HG03095 (cell line): ENCODE results near the gene EIF1AY.
"Not testable (repeated sequence)": the region's sequence is repeated elsewhere in the genome, so short reads cannot be mapped to it uniquely, and the experiment has no call there.

Source experiments
- ATAC-seq: cut with Tn5 transposase; IDR thresholded peaks from one replicate; pipeline ENCODE4 v1.9.1; 2021; ENCODE audit warnings: moderate library complexity; ENCODE audit not compliant: unreplicated experiment

EIF1AY gene

DNA sequence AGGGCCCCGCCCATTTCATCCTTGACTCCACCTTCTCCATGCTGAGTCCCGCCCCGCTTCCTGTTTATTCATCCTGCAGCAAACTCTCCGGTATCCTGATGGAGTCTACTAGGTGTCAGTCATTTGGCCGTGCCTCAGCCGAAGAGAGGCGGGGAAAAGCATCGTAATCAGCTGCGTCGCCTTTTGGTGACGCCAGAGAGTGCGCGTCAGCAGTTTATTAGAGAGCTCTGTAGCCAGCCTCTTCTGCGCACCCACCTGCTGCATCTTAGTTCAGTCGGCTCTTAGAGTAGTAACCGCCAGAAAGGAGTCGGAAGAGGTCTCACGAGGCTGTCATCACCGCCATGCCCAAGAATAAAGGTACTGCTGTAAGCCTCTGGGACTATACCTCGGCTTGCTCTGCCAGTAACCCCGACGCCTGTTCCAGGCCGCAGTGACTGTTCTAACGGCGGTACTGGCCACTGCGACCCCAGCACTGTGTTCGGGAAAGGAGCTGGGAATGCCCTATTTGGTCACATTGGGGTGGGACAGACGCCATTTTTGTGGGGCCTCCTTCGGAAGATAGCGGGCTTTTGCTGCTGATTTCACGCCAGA is at the start of gene EIF1AY:
Gene EIF1AY (plus strand): TSS at position 246 of the 591 bp plus-strand sequence. CDS start 96 bp downstream, at position 342.
- no peak for ATAC-seq

GRCh38 chrY:20528435-20528834 is 47.1 kb upstream of the EIF1AY start:
- ATAC-seq = no peak

GRCh38 chrY:20538186-20538585 is 37.4 kb upstream of the EIF1AY start:
- ATAC-seq = no peak

- no peak for ATAC-seq
Observed at GRCh38 chrY:20538933-20539332, 36.6 kb upstream of the EIF1AY start.

DNA sequence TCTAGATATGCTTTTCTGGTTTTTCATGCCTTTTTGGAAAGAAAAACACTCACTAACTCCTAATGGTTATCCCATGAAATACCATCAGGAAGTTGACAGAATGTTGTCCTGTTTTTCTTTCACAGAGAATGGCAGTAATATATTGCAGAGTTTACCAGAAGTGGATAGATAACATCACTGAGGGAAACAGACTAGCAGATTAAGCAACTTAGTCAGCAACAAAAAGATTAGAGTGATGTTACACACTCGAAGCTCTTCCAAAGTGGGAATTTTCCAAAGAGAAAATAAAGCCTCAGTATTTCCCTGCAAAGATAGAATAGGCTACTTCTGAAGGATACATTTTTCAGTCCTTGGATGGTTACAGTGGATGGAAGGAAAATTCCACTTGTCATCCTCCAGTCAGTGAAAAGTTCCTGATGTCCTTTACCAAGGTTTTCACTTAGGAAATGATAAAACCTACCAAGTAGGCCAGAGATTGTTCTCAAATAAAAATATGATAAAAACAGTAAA is 31.1 kb upstream of the EIF1AY start:
- no peak for ATAC-seq

- no peak for ATAC-seq
Observed at GRCh38 chrY:20546071-20546470, 29.5 kb upstream of the EIF1AY start.

- no peak for ATAC-seq
Observed at GRCh38 chrY:20549289-20549688, 26.3 kb upstream of the EIF1AY start.

GRCh38 chrY:20551840-20552239 is 23.7 kb upstream of the EIF1AY start:
- no peak for ATAC-seq

DNA sequence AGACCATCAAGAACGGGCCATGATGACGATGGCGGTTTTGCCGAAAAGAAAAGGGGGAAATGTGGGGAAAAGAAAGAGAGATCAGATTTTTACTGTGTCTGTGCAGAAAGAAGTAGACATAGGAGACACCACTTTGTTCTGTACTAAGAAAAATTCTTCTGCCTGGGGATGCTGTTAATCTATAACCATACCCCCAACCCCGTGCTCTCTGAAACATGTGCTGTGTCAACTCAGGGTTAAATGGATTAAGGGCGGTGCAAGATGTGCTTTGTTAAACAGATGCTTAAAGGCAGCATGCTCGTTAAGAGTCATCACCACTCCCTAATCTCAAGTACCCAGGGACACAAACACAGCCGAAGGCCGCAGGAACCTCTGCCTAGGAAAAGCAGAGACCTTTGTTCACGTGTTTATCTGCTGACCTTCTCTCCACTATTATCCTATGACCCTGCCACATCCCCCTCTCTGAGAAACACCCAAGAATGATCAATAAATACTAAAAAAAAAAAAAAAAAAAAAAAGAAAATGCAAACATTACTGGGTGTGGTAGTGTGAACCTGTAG is 22.7 kb upstream of the EIF1AY start:
- not testable (repeated sequence) for ATAC-seq

- no peak for ATAC-seq
Observed at GRCh38 chrY:20555820-20556219, 19.8 kb upstream of the EIF1AY start.

GRCh38 chrY:20558677-20559076 is 16.9 kb upstream of the EIF1AY start:
- no peak for ATAC-seq

DNA sequence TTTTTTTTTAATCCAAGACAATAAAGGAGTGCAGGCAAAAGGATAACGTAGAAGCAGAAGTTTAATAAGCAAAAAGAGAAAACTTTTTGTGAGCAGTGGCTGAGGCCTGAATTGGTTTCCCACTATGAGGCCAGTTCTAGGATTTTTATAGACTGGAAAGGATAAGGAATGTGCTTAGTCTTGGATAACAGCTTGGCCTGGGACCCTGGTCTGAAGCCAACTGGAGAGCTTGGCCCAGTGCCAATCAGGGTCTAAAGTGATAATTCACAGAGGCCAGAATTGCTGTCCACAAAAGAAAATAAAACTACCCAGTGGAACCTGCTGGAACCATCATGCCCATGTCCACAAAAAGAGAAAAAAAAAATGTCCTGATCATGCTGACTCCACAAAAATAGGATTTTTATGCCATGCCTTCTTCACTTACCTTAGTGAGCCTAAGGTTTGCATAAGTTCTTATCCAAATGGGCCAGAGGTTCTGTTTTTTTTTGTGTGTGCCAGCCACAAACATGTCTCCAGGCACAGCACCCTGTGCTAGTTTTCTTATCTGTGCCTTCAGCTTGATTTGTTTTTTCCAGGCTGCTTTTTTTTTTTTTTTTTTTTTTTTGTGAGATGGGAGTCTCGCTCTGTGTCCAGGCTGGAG is 15.6 kb upstream of the EIF1AY start:
- no peak for ATAC-seq

DNA sequence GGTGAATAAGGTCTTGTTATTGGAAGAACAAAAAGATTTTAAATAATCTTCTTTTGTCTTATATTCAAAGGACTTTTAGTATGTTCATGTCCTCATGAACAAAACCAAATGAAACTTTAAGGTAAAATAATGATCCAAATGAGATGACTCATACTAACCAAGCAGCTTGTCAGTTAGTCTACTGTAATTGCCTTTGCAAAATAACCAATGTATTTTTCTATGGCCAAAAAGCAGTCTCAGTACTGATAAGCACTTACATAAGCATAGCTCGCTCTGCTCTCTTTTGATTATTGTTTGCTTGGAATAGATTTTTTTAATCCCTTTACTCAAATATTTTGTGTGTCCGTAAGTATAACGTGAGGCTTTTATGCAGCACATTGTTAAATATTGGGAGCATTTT is 4.3 kb upstream of the EIF1AY start:
- no peak for ATAC-seq

DNA sequence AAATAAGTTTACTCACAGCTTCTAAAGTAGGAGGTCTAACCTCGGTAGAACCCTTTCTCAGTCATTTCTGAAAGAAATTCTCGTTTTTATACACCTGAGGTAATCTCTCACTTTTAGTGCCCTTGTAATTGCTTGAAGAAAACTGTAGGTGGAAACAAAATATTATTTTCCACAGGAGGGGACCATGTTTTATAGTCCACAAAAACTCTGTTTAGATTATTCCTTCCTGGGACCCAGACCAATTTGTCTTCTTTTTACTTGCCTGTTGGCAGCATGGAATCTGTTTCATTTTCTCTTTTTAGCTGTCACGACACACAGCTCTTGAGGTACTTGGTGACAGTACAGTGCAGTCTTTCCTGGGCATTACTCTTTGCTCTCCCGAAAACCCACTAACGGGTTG is 930 bp downstream of the EIF1AY start:
- no peak for ATAC-seq

DNA sequence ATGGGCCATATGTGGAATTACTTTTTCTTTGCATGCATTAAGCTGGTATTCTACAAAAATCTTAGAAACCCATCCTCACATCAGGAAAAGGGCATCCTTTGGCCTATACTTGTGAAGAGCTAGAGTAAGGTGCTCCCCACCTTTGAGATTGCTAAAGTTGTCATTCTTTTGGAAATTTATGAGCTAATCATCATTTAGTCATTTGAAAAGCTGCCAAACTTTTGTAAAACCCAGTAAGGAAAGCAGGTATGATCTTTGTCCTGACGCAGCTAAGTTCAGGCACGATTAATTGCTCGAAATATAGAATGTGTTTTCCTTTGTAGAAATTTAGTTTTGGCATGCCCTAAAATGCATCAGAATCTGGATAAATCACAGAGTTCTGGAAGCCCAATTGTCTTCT is 2.6 kb downstream of the EIF1AY start:
- ATAC-seq = no peak

GRCh38 chrY:20581687-20582086 is 6.1 kb downstream of the EIF1AY start:
- no peak for ATAC-seq

DNA sequence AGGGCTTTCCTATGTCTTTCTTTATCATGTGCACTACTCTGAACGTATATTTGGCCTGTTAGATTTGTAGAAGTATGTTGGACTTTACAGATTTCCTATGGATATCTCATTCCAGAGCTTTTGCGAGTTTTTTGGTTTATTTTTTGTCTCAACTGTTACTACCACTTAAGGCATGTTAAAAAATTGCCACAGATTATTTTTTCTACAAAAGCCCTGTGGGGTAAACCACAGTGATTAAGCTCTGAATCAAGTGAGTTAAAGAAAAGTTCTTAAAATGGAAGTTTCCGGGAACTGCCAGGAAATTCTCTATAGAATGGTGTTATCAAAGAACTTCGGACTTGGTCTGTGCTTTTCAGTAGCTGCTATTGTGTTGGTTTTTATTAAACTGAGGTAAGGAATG is 10.6 kb downstream of the EIF1AY start:
- ATAC-seq = no peak
